Activated CD8-positive, alpha-beta T cell treated with anti-CD3 and anti-CD28 coated beads for 36 hours (primary cell): Measurements from ENCODE around the gene SMG6. TPM values are rescaled to one million over a fixed set of nuclear protein-coding genes. Genes with fewer than 3 reads are reported as not detected.

ENCODE experiments used
- ATAC-seq: fragments of 200-7000 bp; cut with Tn5 transposase; one replicate; pipeline ENCODE4 v1.10.0; 2021; ENCODE audit warnings: mild to moderate bottlenecking, moderate library complexity
- CTCF ChIA-PET: fragments of 350-600 bp; sonication (Branson Sonifier 250); formaldehyde crosslinking; loops from one replicate; lab custom pipeline; 2021; ENCODE audit warnings: antibody characterized with exemption; lab: Charles Lee
- POLR2A ChIA-PET: fragments of 350-600 bp; sonication (Branson Sonifier 250); formaldehyde crosslinking; loops from one replicate; lab custom pipeline; 2021; ENCODE audit warnings: antibody characterized with exemption; lab: Charles Lee
- DNase-seq: peaks from one replicate; pipeline ENCODE4 v3.0.0-alpha.2; 2020
- H3K27ac Mint-ChIP-seq: one replicate; pipeline ENCODE4 v1.8.0; 2021; ENCODE audit warnings: mild to moderate bottlenecking, mixed read lengths
- H3K27me3 Mint-ChIP-seq: one replicate; pipeline ENCODE4 v1.8.0; 2021; ENCODE audit warnings: mixed read lengths
- H3K36me3 Mint-ChIP-seq: one replicate; pipeline ENCODE4 v1.8.0; 2021; ENCODE audit warnings: low read depth, mixed read lengths
- H3K4me1 Mint-ChIP-seq: one replicate; pipeline ENCODE4 v1.8.0; 2021; ENCODE audit warnings: low read depth, mixed read lengths
- H3K4me3 Mint-ChIP-seq: one replicate; pipeline ENCODE4 v1.8.0; 2021; ENCODE audit warnings: mild to moderate bottlenecking, moderate library complexity, mixed read lengths
- H3K9me3 Mint-ChIP-seq: one replicate; pipeline ENCODE4 v1.8.0; 2021; ENCODE audit warnings: mixed read lengths
- CTCF ChIP-seq: fragments of 200-600 bp; IDR thresholded peaks from one replicate; pipeline ENCODE4 v1.8.0; 2022; ENCODE audit warnings: antibody characterized with exemption, mild to moderate bottlenecking
- intact Hi-C: fragments of 100-400 bp; cut with micrococcal nuclease; formaldehyde crosslinking; loops from one replicate; pipeline ENCODE4 v1.10.0; 2022
- total RNA-seq, 2 experiments: library from RNA; stranded (reverse); gene quantifications; one replicate each; pipeline ENCODE4 v1.2.3, GENCODE V29; 2021

SMG6 gene
- total RNA-seq, 2 experiments from 2014 or later: 39.6 to 40.4 TPM

- Mint-ChIP-seq H3K9me3 (no peaks in the 10 kb centered on the region), H3K4me1 (peaks cover 53% of the 10 kb centered on the region), H3K36me3 (peaks cover 41% of the 10 kb centered on the region), H3K27me3 (no peaks in the 10 kb centered on the region), H3K4me3 (no peak overlapping the region), H3K27ac (no peak overlapping the region)
- no peak for ATAC-seq
- CTCF ChIA-PET: interaction anchor here (0.6 to 3.8 kb wide), 2 partner anchors 53 to 59 kb away, joined by 3 to 14 read pairs; no protein-coding TSS in a partner anchor
- POLR2A ChIA-PET: interaction anchor here (1.4 kb wide), 1 partner anchor 16 kb away, joined by 3 read pairs; no protein-coding TSS in a partner anchor
- DNase-seq: no peak
- no peak for TF ChIP-seq CTCF
- intact Hi-C loops: loop anchor here (10.0 kb wide), 1 partner anchor 53 kb away; no protein-coding TSS in a partner anchor
Observed at GRCh38 chr17:2191785-2192184, 111.8 kb downstream of the SMG6 start.

GRCh38 chr17:2191227-2191626 lies 112.4 kb downstream of the SMG6 start:
- Mint-ChIP-seq H3K4me1 (peaks cover 47% of the 10 kb centered on the region), H3K27me3 (no peaks in the 10 kb centered on the region), H3K9me3 (no peaks in the 10 kb centered on the region), H3K27ac (no peak overlapping the region), H3K36me3 (peaks cover 46% of the 10 kb centered on the region), H3K4me3 (no peak overlapping the region)
- DNase-seq: no peak
- ATAC-seq: no peak
- intact Hi-C loops: loop anchor here (10.0 kb wide), 1 partner anchor 54 kb away; no protein-coding TSS in a partner anchor
- CTCF ChIA-PET: interaction anchor here (0.6 to 3.8 kb wide), 3 partner anchors 54 to 137 kb away, joined by 3 to 14 read pairs (median 3); partner anchors contain the start of gene HIC1
- no peak for TF ChIP-seq CTCF
- POLR2A ChIA-PET: interaction anchor here (1.4 kb wide), 1 partner anchor 15 kb away, joined by 3 read pairs; no protein-coding TSS in a partner anchor

DNA sequence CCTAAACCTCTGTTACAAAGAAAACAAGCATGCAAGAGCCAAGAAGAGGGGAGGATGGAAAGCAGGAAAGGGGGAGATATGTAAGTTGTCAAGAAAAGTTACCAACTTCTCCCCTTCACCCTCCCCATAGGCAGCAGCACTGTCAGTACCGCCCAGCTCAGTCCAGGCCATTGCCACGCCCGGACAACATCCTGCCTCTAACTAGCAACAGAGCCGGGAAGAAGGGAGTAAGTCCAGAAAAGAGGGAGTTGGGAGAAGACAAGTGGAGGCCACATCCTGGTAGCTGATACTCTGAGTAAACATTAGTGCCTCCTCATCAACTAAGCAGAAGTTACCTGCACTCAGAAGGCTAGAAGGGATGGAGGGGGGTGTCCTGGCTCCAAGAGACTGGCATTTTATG lies 113.6 kb downstream of the SMG6 start:
- H3K4me3 Mint-ChIP-seq: no peak overlapping the region
- no peak overlapping the region for H3K27ac Mint-ChIP-seq
- peaks cover 53% of the 10 kb centered on the region for H3K36me3 Mint-ChIP-seq
- TF ChIP-seq CTCF: no peak
- ChIA-PET CTCF (interaction anchor here (0.7 to 1.1 kb wide), 2 partner anchors 9 to 55 kb away, joined by 3 to 6 read pairs; no protein-coding TSS in a partner anchor), POLR2A (no interaction called here)
- no peaks in the 10 kb centered on the region for H3K27me3 Mint-ChIP-seq
- no peaks in the 10 kb centered on the region for H3K9me3 Mint-ChIP-seq
- ATAC-seq (no peak), DNase-seq (no peak)
- peaks cover 38% of the 10 kb centered on the region for H3K4me1 Mint-ChIP-seq
- intact Hi-C loops: loop anchor here (10.0 kb wide), 1 partner anchor 55 kb away; no protein-coding TSS in a partner anchor

- ATAC-seq (no peak), DNase-seq (no peak)
- no peak for TF ChIP-seq CTCF
- ChIA-PET POLR2A (no interaction called here), CTCF (interaction anchor here (1.1 to 1.8 kb wide), 3 partner anchors 56 to 99 kb away, joined by 3 to 7 read pairs (median 6); no protein-coding TSS in a partner anchor)
- Mint-ChIP-seq H3K27ac (no peak overlapping the region), H3K9me3 (no peaks in the 10 kb centered on the region), H3K4me3 (no peak overlapping the region), H3K36me3 (peaks cover 44% of the 10 kb centered on the region), H3K27me3 (no peaks in the 10 kb centered on the region), H3K4me1 (peaks cover 30% of the 10 kb centered on the region)
- intact Hi-C loops: no loop called here
Observed at GRCh38 chr17:2188971-2189630, 114.5 kb downstream of the SMG6 start.

GRCh38 chr17:2187758-2188157 lies 115.8 kb downstream of the SMG6 start:
- intact Hi-C loops: no loop called here
- Mint-ChIP-seq H3K27ac (no peak overlapping the region), H3K36me3 (peaks cover 43% of the 10 kb centered on the region), H3K27me3 (no peaks in the 10 kb centered on the region), H3K4me1 (peaks cover 18% of the 10 kb centered on the region), H3K4me3 (no peak overlapping the region), H3K9me3 (no peaks in the 10 kb centered on the region)
- ATAC-seq (no peak), DNase-seq (no peak)
- no peak for TF ChIP-seq CTCF
- ChIA-PET CTCF (interaction anchor here (0.7 to 1.8 kb wide), 3 partner anchors 36 to 83 kb away, joined by 3 to 7 read pairs (median 4); no protein-coding TSS in a partner anchor), POLR2A (no interaction called here)
